ENCODE data around the gene RNLS. TPM values are rescaled to one million over a fixed set of nuclear protein-coding genes. Genes with fewer than 3 reads are reported as not detected.

The RNLS gene
- total RNA-seq, 2 experiments from 2014 or later, result 1.3 to 2.2 TPM

- no peak overlapping the region for H3K4me3 Mint-ChIP-seq
- ChIA-PET POLR2A (no interaction called here), CTCF (no interaction called here)
- no peak for DNase-seq
- peaks cover 3% of the 10 kb centered on the region for H3K4me1 Mint-ChIP-seq
- H3K27ac Mint-ChIP-seq, result no peak overlapping the region
- peaks cover 14% of the 10 kb centered on the region for H3K9me3 Mint-ChIP-seq
- H3K27me3 Mint-ChIP-seq, result peaks cover under 1% of the 10 kb centered on the region
- H3K36me3 Mint-ChIP-seq (ENCODE audit: low read depth), result peaks cover 5% of the 10 kb centered on the region
These were observed 349.2 kb downstream of the RNLS start for GRCh38 chr10:88233870-88234269.

- CTCF ChIA-PET, result no interaction called here
- Mint-ChIP-seq H3K4me3 (no peak overlapping the region), H3K27ac (no peak overlapping the region), H3K27me3 (peaks cover 4% of the 10 kb centered on the region), H3K4me1 (peaks cover 3% of the 10 kb centered on the region), H3K9me3 (peaks cover 17% of the 10 kb centered on the region), H3K36me3 (ENCODE audit: low read depth) (peaks cover 5% of the 10 kb centered on the region)
- DNase-seq, result no peak
- POLR2A ChIA-PET, result no interaction called here
These were observed 350.1 kb downstream of the RNLS start for GRCh38 chr10:88232983-88233543.

GRCh38 chr10:88232029-88232895 lies 350.9 kb downstream of the RNLS start:
- Mint-ChIP-seq H3K9me3 (peaks cover 17% of the 10 kb centered on the region), H3K4me3 (no peak overlapping the region), H3K27ac (no peak overlapping the region), H3K4me1 (peaks cover 3% of the 10 kb centered on the region), H3K36me3 (ENCODE audit: low read depth) (peaks cover 5% of the 10 kb centered on the region), H3K27me3 (peaks cover 4% of the 10 kb centered on the region)
- no peak for DNase-seq
- ChIA-PET CTCF (no interaction called here), POLR2A (no interaction called here)

- POLR2A ChIA-PET, result no interaction called here
These were observed 352.9 kb downstream of the RNLS start for GRCh38 chr10:88230251-88230650.

GRCh38 chr10:88228130-88228529 lies 355.0 kb downstream of the RNLS start:
- Mint-ChIP-seq H3K4me1 (no peaks in the 10 kb centered on the region), H3K9me3 (peaks cover 19% of the 10 kb centered on the region)
- POLR2A ChIA-PET, result no interaction called here

More at GRCh38 chr10:88230251-88230650, 352.9 kb downstream of the RNLS start:
- peaks cover 4% of the 10 kb centered on the region for H3K27me3 Mint-ChIP-seq
- peaks cover 19% of the 10 kb centered on the region for H3K9me3 Mint-ChIP-seq
- H3K4me1 Mint-ChIP-seq, result no peaks in the 10 kb centered on the region
- CTCF ChIA-PET, result no interaction called here
- H3K4me3 Mint-ChIP-seq, result no peak overlapping the region
- DNase-seq, result no peak
- peaks cover 8% of the 10 kb centered on the region for H3K36me3 Mint-ChIP-seq (ENCODE audit: low read depth)
- H3K27ac Mint-ChIP-seq, result no peak overlapping the region

GRCh38 chr10:88227342-88228018 lies 355.6 kb downstream of the RNLS start:
- no peak overlapping the region for H3K4me3 Mint-ChIP-seq
- H3K4me1 Mint-ChIP-seq, result no peaks in the 10 kb centered on the region
- CTCF ChIA-PET, result no interaction called here
- H3K9me3 Mint-ChIP-seq, result peaks cover 18% of the 10 kb centered on the region
- H3K27me3 Mint-ChIP-seq, result peaks cover 4% of the 10 kb centered on the region
- no peak overlapping the region for H3K27ac Mint-ChIP-seq
- no peak for DNase-seq
- H3K36me3 Mint-ChIP-seq (ENCODE audit: low read depth), result peaks cover 6% of the 10 kb centered on the region
- POLR2A ChIA-PET, result no interaction called here

More at GRCh38 chr10:88228130-88228529, 355.0 kb downstream of the RNLS start:
- Mint-ChIP-seq H3K36me3 (ENCODE audit: low read depth) (peaks cover 8% of the 10 kb centered on the region), H3K4me3 (no peak overlapping the region), H3K27ac (no peak overlapping the region), H3K27me3 (peaks cover 4% of the 10 kb centered on the region)
- DNase-seq, result no peak
- CTCF ChIA-PET, result no interaction called here

- DNase-seq, result no peak
- Mint-ChIP-seq H3K4me3 (no peak overlapping the region), H3K36me3 (ENCODE audit: low read depth) (peaks cover 3% of the 10 kb centered on the region), H3K4me1 (no peaks in the 10 kb centered on the region), H3K9me3 (peaks cover 18% of the 10 kb centered on the region), H3K27me3 (peaks cover 4% of the 10 kb centered on the region), H3K27ac (no peak overlapping the region)
- POLR2A ChIA-PET, result no interaction called here
- CTCF ChIA-PET, result no interaction called here
These were observed 356.2 kb downstream of the RNLS start for GRCh38 chr10:88226891-88227290.

- ChIA-PET CTCF (no interaction called here), POLR2A (no interaction called here)
- Mint-ChIP-seq H3K27ac (no peak overlapping the region), H3K9me3 (peaks cover 13% of the 10 kb centered on the region), H3K4me3 (no peak overlapping the region), H3K36me3 (ENCODE audit: low read depth) (peaks cover 3% of the 10 kb centered on the region), H3K4me1 (no peaks in the 10 kb centered on the region), H3K27me3 (peaks cover 4% of the 10 kb centered on the region)
- no peak for DNase-seq
These were observed 357.0 kb downstream of the RNLS start for GRCh38 chr10:88226071-88226659.

Other genes starting within 250 kb of the RNLS start
- not detected for gene LIPJ, start 3.4 kb upstream of the RNLS start, total RNA-seq
- gene LIPF, start 81.1 kb upstream of the RNLS start, total RNA-seq, result not detected
- not detected for gene LIPK, start 122.9 kb upstream of the RNLS start, total RNA-seq
- gene LIPN, start 176.7 kb upstream of the RNLS start, total RNA-seq, result not detected
- not detected for gene LIPM, start 219.4 kb upstream of the RNLS start, total RNA-seq

Measured in activated CD4-positive, alpha-beta memory T cell treated with anti-CD3 and anti-CD28 coated beads, Interleukin-2, amount 10 ng/mL, durations not matched to agents 7 days and 5 days (primary cell).